Dedifferentiated amniotic fluid mesenchymal stem cell (primary cell): ENCODE data around the gene CCDC183.

Source experiments
- DNase-seq: peaks from one replicate; pipeline ENCODE4 v3.0.0-alpha.2; 2016; ENCODE audit errors: extremely low spot score

Gene CCDC183

DNA sequence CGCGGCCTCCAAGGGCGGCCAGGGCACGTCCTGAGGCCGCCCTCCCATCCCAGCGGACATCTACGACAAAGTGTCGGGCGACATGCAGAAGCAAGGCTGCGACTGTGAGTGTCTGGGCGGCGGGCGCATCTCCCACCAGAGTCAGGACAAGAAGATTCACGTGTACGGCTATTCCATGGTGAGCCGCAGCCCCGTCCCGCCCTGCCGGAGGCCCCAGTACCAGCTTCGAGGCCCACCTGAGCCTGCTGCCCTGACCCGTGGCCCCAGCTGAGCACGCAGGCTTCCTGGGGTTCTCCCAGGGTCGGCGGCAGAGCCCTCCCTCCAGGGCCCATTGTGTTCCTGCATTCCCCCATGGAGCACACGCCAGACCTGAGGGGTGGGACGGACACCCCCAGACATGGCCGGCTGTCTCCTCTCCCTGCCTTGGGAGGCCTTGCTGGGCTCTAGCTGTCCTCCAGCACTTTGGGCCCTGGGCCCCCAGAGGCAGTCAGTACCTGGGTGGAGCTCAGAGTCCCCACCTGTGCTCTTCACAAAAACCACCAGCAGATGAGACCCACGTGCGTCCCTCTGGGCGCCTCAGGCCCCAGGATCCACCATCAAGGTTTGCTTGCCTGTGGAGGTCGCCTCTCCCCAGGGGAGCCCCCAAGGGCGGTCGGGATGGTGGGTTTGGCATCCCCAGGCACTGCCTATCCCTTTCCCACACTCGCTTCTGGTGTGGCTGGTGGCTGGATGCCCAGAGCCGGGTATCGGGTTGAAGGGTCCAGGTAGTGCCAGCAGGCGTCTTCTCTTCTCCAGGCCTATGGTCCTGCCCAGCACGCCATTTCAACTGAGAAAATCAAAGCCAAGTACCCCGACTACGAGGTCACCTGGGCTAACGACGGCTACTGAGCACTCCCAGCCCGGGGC lies 54.1 kb downstream of the CCDC183 start:
- no peak for DNase-seq

DNA sequence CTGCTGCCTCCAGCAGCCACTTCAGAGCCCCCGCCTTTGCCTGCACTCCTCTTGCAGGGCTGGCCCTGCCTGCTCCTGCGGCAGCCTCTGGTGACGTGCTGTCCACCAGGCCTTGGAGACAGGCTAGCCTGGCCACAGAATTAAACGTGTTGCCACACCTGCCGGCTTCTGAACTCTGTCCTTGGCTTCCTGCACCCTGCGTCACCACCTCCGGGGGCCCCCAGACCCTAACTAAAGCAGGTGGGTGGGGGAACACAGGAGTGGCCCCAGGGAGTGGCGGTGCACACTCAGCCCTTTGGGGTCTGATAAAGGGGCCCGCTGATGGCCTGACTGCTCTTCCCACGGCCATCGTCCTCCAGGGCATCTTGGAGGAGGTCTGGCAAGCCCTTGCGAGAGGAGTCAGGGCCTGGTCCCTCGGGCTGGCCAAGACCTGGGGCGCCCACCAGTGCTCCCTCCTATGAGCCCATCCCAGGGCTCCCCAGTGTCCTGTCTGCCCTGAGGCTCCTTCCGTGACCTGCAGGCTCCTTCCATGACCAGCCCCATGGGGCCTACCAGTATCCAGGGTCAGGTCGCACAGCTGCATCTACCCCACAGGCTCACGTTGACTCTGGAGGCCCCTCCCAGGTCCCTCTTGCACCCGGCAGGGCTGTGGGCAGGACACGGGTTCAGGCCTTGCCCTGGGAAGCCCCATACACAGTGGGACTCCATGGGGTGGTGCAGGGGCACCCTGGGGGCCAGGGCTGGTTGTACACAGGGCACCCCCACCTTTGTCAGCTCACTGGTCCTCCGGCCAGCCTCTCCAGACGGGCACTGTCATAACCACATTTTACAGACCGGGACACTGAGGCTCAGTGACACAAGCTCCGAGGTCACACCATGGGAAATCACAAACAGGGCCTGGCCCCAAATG lies 55.0 kb downstream of the CCDC183 start:
- no peak for DNase-seq

DNA sequence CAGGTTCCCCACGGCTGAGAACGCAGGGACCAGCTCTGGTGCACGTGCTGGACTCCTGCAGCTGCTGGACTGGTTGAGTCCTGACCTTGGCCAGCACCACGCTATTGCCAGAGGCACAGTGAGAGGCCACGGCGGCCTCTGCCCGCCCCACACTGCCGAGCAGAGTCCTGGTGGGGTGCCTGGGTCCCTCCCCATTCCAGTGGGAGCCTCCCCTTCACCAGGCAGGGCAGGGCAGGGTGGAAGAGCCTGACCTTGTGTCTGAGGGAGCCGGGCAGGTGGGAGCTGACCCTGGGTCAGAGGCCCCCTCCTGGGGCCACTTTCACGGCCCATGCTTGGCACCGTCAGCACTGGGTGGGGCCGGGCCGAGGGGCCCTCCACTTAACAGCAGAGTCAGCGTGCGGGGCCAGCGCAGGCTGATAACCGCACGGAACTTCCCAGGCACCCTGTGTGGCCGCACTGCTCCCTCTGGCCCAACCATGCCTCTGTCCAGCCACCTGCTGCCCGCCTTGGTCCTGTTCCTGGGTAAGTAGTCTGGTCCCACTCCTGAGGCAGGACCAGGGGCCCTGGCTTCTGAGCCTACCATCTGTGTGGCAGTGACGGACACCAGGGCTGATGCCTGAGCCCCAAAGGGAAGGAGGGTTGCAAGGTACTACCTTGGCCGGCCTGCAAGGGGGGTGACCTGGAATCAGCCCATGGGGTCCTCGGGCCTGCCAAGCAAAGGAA lies 56.0 kb downstream of the CCDC183 start, which contains the start of gene MAMDC4:
TSS of gene MAMDC4 (plus strand) at position 406 of the 723 bp plus-strand sequence. CDS start at position 477, 71 bp downstream.
- no peak for DNase-seq

DNA sequence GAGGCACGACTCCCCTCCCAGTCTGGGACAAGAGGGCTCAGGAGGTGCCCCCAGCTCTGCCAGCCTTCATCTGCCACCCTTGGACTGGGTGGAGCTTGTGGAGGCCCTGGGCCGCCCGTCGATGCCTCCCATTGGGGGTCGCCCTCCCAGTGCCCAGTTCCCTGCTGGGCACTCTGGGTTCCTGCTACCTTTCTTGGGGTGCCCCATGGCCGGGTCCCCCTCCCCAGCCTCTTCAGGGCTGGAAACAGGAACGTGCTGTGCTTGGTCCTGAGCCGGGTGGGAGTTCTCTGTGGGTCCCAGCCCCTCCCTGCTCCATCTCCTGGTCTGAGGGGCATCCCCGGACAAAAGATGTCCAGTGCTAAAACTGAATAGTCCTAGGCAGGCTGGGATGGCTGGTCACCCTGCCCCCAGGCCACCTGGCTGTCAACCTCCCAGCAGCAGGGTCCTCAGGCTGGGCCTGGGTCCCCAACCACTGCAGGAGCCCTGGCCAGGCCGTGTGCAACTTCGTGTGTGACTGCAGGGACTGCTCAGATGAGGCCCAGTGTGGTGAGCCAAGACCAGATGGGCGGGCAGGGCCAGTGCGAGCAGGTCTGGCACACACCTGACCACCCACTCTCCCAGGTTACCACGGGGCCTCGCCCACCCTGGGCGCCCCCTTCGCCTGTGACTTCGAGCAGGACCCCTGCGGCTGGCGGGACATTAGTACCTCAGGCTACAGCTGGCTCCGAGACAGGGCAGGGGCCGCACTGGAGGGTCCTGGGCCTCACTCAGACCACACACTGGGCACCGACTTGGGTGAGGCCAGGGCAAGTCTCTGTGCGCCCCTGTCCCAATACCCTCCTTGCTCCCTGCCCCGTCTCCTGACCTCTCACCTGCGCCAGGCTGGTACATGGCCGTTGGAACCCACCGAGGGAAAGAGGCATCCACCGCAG lies 56.8 kb downstream of the CCDC183 start:
- DNase-seq: no peak

DNA sequence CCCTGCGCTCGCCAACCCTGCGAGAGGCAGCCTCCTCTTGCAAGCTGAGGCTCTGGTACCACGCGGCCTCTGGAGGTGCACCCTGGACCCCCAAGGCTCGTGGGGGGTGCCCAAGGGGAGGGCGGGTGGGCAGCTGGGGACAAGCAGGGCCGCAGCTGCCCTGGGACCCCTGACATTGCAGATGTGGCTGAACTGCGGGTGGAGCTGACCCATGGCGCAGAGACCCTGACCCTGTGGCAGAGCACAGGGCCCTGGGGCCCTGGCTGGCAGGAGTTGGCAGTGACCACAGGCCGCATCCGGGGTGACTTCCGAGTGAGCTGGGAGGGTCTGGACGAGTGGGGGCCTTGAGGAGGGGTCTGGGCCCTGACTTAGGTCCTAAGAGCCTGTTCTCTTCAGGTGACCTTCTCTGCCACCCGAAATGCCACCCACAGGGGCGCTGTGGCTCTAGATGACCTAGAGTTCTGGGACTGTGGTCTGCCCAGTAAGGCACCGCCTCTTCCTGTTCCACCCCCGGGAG lies 57.5 kb downstream of the CCDC183 start:
- no peak for DNase-seq

DNA sequence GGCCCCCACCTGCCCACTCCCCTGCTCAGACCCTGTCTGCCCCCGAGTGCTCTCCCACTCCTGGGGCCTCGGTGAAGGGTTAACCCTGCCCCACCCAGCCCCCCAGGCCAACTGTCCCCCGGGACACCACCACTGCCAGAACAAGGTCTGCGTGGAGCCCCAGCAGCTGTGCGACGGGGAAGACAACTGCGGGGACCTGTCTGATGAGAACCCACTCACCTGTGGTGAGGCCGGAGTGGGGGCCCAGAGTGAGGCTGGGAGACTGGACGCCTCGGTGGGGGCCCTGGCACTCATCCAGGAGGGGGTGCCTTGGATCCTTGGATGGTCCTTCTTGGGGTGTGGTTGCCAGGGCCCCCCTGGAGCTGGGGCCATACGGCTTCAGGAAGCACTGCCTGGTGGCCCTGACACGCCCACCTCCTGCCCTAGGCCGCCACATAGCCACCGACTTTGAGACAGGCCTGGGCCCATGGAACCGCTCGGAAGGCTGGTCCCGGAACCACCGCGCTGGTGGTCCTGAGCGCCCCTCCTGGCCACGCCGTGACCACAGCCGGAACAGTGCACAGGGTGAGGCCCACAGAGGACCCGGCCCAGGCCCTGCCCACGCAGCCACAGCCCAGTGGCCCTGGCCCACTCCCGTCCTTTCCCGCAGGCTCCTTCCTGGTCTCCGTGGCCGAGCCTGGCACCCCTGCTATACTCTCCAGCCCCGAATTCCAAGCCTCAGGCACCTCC lies 58.1 kb downstream of the CCDC183 start:
- DNase-seq: no peak

DNA sequence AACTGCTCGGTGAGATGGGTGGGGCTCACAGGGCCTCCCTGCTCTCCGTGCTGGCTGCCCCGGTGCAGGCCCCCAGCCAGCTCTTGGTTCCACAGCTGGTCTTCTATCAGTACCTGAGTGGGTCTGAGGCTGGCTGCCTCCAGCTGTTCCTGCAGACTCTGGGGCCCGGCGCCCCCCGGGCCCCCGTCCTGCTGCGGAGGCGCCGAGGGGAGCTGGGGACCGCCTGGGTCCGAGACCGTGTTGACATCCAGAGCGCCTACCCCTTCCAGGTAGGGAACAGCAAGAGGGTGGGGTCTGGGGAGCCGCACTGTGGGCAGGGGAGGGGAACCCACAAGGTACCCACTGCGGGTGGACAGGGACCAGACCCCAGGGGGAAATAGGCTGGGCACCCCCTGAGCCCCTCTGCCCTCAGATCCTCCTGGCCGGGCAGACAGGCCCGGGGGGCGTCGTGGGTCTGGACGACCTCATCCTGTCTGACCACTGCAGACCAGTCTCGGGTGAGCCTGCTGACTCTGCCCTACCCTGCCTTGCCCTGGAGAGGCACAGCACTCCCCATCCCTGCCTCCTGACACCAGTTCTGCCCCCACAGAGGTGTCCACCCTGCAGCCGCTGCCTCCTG lies 58.8 kb downstream of the CCDC183 start:
- DNase-seq: no peak

DNA sequence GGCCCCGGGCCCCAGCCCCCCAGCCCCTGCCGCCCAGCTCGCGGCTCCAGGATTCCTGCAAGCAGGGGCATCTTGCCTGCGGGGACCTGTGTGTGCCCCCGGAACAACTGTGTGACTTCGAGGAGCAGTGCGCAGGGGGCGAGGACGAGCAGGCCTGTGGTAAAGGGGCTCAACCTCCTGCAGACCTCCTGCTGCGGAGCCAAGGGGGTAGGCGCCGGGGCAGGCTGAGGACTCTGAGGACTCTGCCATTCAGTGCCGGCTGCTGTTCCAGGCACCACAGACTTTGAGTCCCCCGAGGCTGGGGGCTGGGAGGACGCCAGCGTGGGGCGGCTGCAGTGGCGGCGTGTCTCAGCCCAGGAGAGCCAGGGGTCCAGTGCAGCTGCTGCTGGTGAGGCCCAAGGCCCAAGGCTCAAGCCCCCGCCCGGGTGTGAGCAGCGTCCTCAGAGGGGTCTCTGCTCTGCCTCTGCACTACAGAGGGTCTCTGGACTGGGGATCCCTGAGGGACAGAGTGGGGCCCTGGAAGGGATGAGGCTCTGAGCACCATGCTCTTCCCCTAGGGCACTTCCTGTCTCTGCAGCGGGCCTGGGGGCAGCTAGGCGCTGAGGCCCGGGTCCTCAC lies 59.4 kb downstream of the CCDC183 start:
- no peak for DNase-seq

DNA sequence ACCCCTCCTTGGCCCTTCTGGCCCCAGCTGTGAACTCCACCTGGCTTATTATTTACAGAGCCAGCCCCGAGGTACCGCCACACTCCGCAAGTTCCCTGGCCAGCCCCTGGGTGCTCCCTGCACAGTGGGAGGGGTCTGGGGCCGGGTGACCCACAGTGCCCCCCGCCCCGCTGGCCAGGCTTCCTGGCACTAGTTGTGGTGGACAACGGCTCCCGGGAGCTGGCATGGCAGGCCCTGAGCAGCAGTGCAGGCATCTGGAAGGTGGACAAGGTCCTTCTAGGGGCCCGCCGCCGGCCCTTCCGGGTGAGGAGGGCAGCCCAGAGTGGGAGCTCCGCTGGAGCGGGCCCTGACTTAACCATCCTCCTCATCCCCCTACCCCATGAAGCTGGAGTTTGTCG lies 59.9 kb downstream of the CCDC183 start:
- DNase-seq: no peak

DNA sequence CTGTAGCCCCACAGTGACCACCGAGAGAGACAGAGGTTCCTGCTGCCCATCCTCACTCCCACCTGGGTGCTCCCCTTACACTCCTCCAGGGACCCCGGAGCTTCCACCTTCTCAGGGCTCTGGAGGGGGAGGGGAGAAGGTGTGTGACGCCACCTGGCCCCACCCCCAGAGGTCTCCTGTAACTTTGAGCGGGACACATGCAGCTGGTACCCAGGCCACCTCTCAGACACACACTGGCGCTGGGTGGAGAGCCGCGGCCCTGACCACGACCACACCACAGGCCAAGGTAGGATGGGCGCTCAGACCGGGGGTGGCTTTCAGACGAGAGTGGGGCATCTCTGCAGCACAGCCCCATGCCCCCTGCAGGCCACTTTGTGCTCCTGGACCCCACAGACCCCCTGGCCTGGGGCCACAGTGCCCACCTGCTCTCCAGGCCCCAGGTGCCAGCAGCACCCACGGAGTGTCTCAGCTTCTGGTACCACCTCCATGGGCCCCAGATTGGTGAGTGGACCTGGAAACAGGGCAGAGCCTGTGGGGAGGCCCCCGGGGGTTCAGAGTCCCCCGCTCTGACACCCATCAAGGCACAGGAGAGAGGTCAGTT lies 60.5 kb downstream of the CCDC183 start:
- DNase-seq: no peak

DNA sequence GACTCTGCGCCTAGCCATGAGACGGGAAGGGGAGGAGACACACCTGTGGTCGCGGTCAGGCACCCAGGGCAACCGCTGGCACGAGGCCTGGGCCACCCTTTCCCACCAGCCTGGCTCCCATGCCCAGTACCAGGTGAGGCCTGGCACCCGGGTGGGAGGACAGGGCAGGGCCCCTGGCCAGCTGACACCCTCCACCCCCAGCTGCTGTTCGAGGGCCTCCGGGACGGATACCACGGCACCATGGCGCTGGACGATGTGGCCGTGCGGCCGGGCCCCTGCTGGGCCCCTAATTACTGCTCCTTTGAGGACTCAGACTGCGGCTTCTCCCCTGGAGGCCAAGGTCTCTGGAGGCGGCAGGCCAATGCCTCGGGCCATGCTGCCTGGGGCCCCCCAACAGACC lies 61.0 kb downstream of the CCDC183 start:
- DNase-seq: no peak
